Measurements from ENCODE around the gene PAX7.

PAX7 gene

GRCh38 chr1:18701183-18701582 lies 70.5 kb downstream of the PAX7 start:
- FAIRE-seq (no peak), DNase-seq (ENCODE audit: low spot score) (no peak)

- DNase-seq (ENCODE audit: low spot score), result no peak
- no peak for FAIRE-seq
Measured at GRCh38 chr1:18703041-18703621, 72.5 kb downstream of the PAX7 start.

- FAIRE-seq (no peak), DNase-seq (ENCODE audit: low spot score) (no peak)
Measured at GRCh38 chr1:18705811-18706210, 75.2 kb downstream of the PAX7 start.

GRCh38 chr1:18707696-18708257 lies 77.1 kb downstream of the PAX7 start:
- FAIRE-seq (no peak), DNase-seq (ENCODE audit: low spot score) (no peak)

- no peak for FAIRE-seq
- no peak for DNase-seq (ENCODE audit: low spot score)
Measured at GRCh38 chr1:18710002-18710401, 79.4 kb downstream of the PAX7 start.

GRCh38 chr1:18711003-18711402 lies 80.4 kb downstream of the PAX7 start:
- FAIRE-seq, result no peak
- DNase-seq (ENCODE audit: low spot score), result no peak

GRCh38 chr1:18711536-18712251 lies 81.0 kb downstream of the PAX7 start:
- no peak for FAIRE-seq

GRCh38 chr1:18712252-18712600 lies 81.6 kb downstream of the PAX7 start:
- no peak for DNase-seq (ENCODE audit: low spot score)
- FAIRE-seq, result no peak

More at GRCh38 chr1:18711536-18712251, 81.0 kb downstream of the PAX7 start:
- DNase-seq (ENCODE audit: low spot score), result no peak

- DNase-seq (ENCODE audit: low spot score) (no peak), FAIRE-seq (no peak)
Measured at GRCh38 chr1:18714404-18715175, 83.9 kb downstream of the PAX7 start.

GRCh38 chr1:18716112-18716784 lies 85.6 kb downstream of the PAX7 start:
- DNase-seq (ENCODE audit: low spot score) (no peak), FAIRE-seq (no peak)

- no peak for DNase-seq (ENCODE audit: low spot score)
- no peak for FAIRE-seq
Measured at GRCh38 chr1:18716785-18717678, 86.4 kb downstream of the PAX7 start.

- DNase-seq (ENCODE audit: low spot score) (peak; percentile 32), FAIRE-seq (no peak)
Measured at GRCh38 chr1:18719786-18720451, 89.3 kb downstream of the PAX7 start.

- DNase-seq (ENCODE audit: low spot score) (no peak), FAIRE-seq (no peak)
Measured at GRCh38 chr1:18721041-18721440, 90.4 kb downstream of the PAX7 start.

- DNase-seq (ENCODE audit: low spot score) (no peak), FAIRE-seq (no peak)
Measured at GRCh38 chr1:18721776-18722175, 91.1 kb downstream of the PAX7 start.

- FAIRE-seq, result no peak
- DNase-seq (ENCODE audit: low spot score), result no peak
Measured at GRCh38 chr1:18722270-18722669, 91.6 kb downstream of the PAX7 start.

- DNase-seq (ENCODE audit: low spot score) (no peak), FAIRE-seq (no peak)
Measured at GRCh38 chr1:18723206-18723605, 92.6 kb downstream of the PAX7 start.

- FAIRE-seq (no peak), DNase-seq (ENCODE audit: low spot score) (no peak)
Measured at GRCh38 chr1:18723701-18724411, 93.2 kb downstream of the PAX7 start.

GRCh38 chr1:18724801-18725200 lies 94.2 kb downstream of the PAX7 start:
- no peak for FAIRE-seq
- DNase-seq (ENCODE audit: low spot score), result no peak

GRCh38 chr1:18725231-18725895 lies 94.7 kb downstream of the PAX7 start:
- DNase-seq (ENCODE audit: low spot score) (no peak), FAIRE-seq (no peak)
